ENCODE data around the gene ULBP3. TPM values are rescaled to one million over a fixed set of nuclear protein-coding genes. Genes with fewer than 3 reads are reported as not detected.
A peak's percentile ranks its signal among the peaks of the same experiment; 100 is the strongest.

The ULBP3 gene
- total and polyA plus RNA-seq, 9 of the 15 experiments (the other 6 are each of a cell fraction or from before 2014, with no cell fraction given): 0.25 to 0.33 TPM; not detected in 7

DNA sequence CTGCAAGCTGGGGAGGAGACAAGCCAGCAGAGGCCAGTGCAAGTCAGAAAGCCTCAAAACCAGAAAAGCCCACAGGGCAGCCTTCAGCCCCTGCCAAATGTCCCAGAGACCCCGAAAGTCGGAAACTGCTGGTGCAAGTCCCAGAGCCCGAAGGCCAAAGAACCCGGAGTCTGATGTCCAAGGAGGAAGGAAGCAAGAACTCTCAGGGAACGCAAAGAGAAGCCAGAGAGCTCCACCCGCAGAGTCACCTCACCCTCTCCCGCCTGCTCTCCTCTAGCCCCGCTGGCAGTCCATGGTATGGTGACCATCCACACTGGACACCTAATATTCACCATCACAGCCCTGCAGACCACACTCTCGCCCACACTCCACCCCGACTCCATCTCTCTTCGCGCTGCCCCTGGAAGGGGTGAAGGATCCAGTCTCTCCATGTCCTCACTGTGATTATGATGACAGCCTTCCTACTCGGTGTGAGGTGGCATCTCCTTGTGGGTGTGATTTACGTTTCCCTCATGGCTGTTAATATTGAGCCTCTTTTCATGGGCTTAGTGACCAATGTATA is 10.6 kb downstream of the ULBP3 start:
- Histone ChIP-seq H3K4me1 (replicated peaks in 1 of 2; ENCODE audit: control insufficient read depth in 2 of 2, insufficient read depth in 2 of 2, low read length in 2 of 2) (peaks cover 0 to 6% of the 10 kb centered on the region in 2 experiments; a peak in 1 of 5 replicates), H3K9me3 (replicated peaks; ENCODE audit: control insufficient read depth, insufficient read depth, low read depth, low read length) (no peaks in the 10 kb centered on the region; the same call in 1 of the 2 replicates), H2AFZ (ENCODE audit: low read depth, low read length) (no peak overlapping the region), H3K4me3 (no peak overlapping the region), H3K4me2 (ENCODE audit: insufficient read depth, low read length) (no peak overlapping the region), H3K9ac (ENCODE audit: insufficient read depth in 1 of 2, low read depth in 2 of 2, low read length in 2 of 2) (no peak overlapping the region), H3K9me1 (ENCODE audit: control insufficient read depth, insufficient read depth, low read length) (no peaks in the 10 kb centered on the region), H3K27me3 (ENCODE audit: control insufficient read depth in 2 of 2, insufficient read depth in 2 of 2, low read length in 2 of 2) (peaks cover 67 to 70% of the 10 kb centered on the region in 2 experiments), H4K20me1 (replicated peaks; ENCODE audit: control insufficient read depth, insufficient read depth, low read length) (0 out of 2 replicates have a peak, but pooled peaks cover 4% of the 10 kb centered on the region), H3K79me2 (ENCODE audit: control insufficient read depth, insufficient read depth, low read length) (no peaks in the 10 kb centered on the region), H3K27ac (ENCODE audit: extremely low read depth, low read depth, low read length) (no peak overlapping the region), H3K36me3 (ENCODE audit: control insufficient read depth, insufficient read depth, low read length) (no peaks in the 10 kb centered on the region)
- intact Hi-C loops (cut with micrococcal nuclease): no loop called here
- DNase-seq (ENCODE audit: extremely low read depth in 1 of 4, low spot score in 3 of 4) (no peak), FAIRE-seq (no peak), ATAC-seq (0 out of 3 replicates have a peak, but pooled peaks have one; percentile 26)
- TF ChIP-seq MCM2 (IDR thresholded peaks at IDR 0.05; ENCODE audit: low read depth): no peak
- no peak for TF ChIP-seq KAT8 (IDR thresholded peaks at IDR 0.05; ENCODE audit: low read depth)
- TF ChIP-seq SLC30A9 (CRISPR knock-in tag; IDR thresholded peaks at IDR 0.05): no peak
- TF ChIP-seq, protein P1, sequence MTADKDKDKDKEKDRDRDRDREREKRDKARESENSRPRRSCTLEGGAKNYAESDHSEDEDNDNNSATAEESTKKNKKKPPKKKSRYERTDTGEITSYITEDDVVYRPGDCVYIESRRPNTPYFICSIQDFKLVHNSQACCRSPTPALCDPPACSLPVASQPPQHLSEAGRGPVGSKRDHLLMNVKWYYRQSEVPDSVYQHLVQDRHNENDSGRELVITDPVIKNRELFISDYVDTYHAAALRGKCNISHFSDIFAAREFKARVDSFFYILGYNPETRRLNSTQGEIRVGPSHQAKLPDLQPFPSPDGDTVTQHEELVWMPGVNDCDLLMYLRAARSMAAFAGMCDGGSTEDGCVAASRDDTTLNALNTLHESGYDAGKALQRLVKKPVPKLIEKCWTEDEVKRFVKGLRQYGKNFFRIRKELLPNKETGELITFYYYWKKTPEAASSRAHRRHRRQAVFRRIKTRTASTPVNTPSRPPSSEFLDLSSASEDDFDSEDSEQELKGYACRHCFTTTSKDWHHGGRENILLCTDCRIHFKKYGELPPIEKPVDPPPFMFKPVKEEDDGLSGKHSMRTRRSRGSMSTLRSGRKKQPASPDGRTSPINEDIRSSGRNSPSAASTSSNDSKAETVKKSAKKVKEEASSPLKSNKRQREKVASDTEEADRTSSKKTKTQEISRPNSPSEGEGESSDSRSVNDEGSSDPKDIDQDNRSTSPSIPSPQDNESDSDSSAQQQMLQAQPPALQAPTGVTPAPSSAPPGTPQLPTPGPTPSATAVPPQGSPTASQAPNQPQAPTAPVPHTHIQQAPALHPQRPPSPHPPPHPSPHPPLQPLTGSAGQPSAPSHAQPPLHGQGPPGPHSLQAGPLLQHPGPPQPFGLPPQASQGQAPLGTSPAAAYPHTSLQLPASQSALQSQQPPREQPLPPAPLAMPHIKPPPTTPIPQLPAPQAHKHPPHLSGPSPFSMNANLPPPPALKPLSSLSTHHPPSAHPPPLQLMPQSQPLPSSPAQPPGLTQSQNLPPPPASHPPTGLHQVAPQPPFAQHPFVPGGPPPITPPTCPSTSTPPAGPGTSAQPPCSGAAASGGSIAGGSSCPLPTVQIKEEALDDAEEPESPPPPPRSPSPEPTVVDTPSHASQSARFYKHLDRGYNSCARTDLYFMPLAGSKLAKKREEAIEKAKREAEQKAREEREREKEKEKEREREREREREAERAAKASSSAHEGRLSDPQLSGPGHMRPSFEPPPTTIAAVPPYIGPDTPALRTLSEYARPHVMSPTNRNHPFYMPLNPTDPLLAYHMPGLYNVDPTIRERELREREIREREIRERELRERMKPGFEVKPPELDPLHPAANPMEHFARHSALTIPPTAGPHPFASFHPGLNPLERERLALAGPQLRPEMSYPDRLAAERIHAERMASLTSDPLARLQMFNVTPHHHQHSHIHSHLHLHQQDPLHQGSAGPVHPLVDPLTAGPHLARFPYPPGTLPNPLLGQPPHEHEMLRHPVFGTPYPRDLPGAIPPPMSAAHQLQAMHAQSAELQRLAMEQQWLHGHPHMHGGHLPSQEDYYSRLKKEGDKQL (CRISPR knock-in tag; IDR thresholded peaks at IDR 0.05; ENCODE audit: borderline replicate concordance): no peak
- TF ChIP-seq EZH2 (IDR thresholded peaks at IDR 0.05; ENCODE audit: borderline replicate concordance, low read depth, low read length): peak; percentile 57; the same call in 1 of the 2 replicates
- no peak for TF ChIP-seq ZNF324 (CRISPR knock-in tag; IDR thresholded peaks at IDR 0.05)
- TF ChIP-seq PHF21A (IDR thresholded peaks at IDR 0.05; ENCODE audit: borderline replicate concordance, low read depth): no peak
- TF ChIP-seq HEY1 (CRISPR knock-in tag; IDR thresholded peaks at IDR 0.05; ENCODE audit: borderline replicate concordance): no peak
- under 1% methylated on average over 14 of the region's 14 CpGs for WGBS (ENCODE audit: insufficient coverage, low coverage, missing lambda C conversion rate)
- ChIA-PET CTCF (ENCODE audit: low intra/inter-chr PET ratio) (no interaction called here), POLR2A (interaction anchor here (1.0 kb wide), 1 partner anchor 13 kb away, joined by 5 read pairs; no protein-coding TSS in a partner anchor)
- no TSS peak for BruUV-seq (replicated peaks)
- in situ Hi-C loops (cut with MboI): loop anchor here (25.0 kb wide), 1 partner anchor 754 kb away; no protein-coding TSS in a partner anchor
